A549 (cell line): Measurements from ENCODE around the gene ANKRD6. TPM values are rescaled to one million over a fixed set of nuclear protein-coding genes. Genes with fewer than 3 reads are reported as not detected.

Experiments
- ATAC-seq, 2 experiments: fragments of 200-7000 bp in 1 of 2; fragments of >200 bp in 1 of 2; cut with Nextera tagmentation in 1 of 2; cut with Tn5 transposase in 1 of 2; 3 replicates each; pipeline versions ENCODE4 v1.8.0 to v1.9.1; 2018 to 2020; ENCODE audit warnings: mild to moderate bottlenecking in 1 of 2, moderate library complexity in 1 of 2
- CTCF ChIA-PET: fragments of 300-600 bp; sonication (Branson Sonifier 250); formaldehyde crosslinking; extraction: SDS; loops from one replicate; lab custom pipeline; 2021; ENCODE audit warnings: antibody characterized with exemption, inconsistent platforms; lab: Yijun Ruan, JAX
- POLR2A ChIA-PET: fragments of 350-600 bp; formaldehyde crosslinking; extraction: SDS; loops from one replicate; lab custom pipeline; 2021; ENCODE audit warnings: antibody characterized with exemption, inconsistent platforms; lab: Yijun Ruan, JAX
- DNase-seq, 2 experiments: peaks; one replicate each; pipeline versions ENCODE4 v3.0.0 to v3.0.0-alpha.2; 2011 to 2016; ENCODE audit warnings: low read depth in 1 of 2, low spot score in 1 of 2
- FAIRE-seq: peaks from 2 replicates; lab custom pipeline; 2011; peaks lifted over from hg19 to GRCh38; lab: Jason Lieb, UNC
- H3K27ac ChIP-seq, 2 experiments: fragments of >200 bp; sonication (Bioruptor Twin); formaldehyde crosslinking; 3 replicates each; pipeline ENCODE4 v1.5.1; 2016 to 2017
- H3K4me1 ChIP-seq: fragments of >200 bp; sonication (Bioruptor Twin); formaldehyde crosslinking; 3 replicates; pipeline ENCODE4 v1.6.1; 2016
- H3K4me2 ChIP-seq: fragments of >200 bp; sonication (Bioruptor Twin); formaldehyde crosslinking; 3 replicates; pipeline ENCODE4 v1.6.1; 2016
- H3K4me3 ChIP-seq: fragments of >200 bp; sonication (Bioruptor Twin); formaldehyde crosslinking; 3 replicates; pipeline ENCODE4 v1.5.1; 2016
- H3K9me3 ChIP-seq: fragments of >200 bp; sonication (Bioruptor Twin); formaldehyde crosslinking; 3 replicates; pipeline ENCODE4 v1.6.1; 2016
- BCL3 ChIP-seq: fragments of >200 bp; sonication (Bioruptor Twin); formaldehyde crosslinking; IDR thresholded peaks from 3 replicates; pipeline ENCODE4 v1.6.1; 2016
- BHLHE40 ChIP-seq: IDR thresholded peaks from 2 replicates; pipeline ENCODE4 v1.6.1; 2012; ENCODE audit warnings: low read depth, low read length, inconsistent platforms
- CEBPB ChIP-seq, 2 experiments: fragments of >200 bp in 1 of 2; sonication (Bioruptor Twin) in 1 of 2; formaldehyde crosslinking in 1 of 2; IDR thresholded peaks; 2 replicates each; pipeline ENCODE4 v1.6.1; 2012 to 2016
- EHF ChIP-seq: fragments of 250-450 bp; sonication (Bioruptor Pico); IDR thresholded peaks from 2 replicates; pipeline ENCODE4 v1.5.0; 2020; ENCODE audit warnings: mild to moderate bottlenecking
- EHMT2 ChIP-seq: fragments of 200-600 bp; sonication (generic); IDR thresholded peaks from 2 replicates; pipeline ENCODE4 v1.6.1; 2016; ENCODE audit warnings: antibody characterized with exemption, low read depth, mild to moderate bottlenecking, moderate library complexity
- ESRRA ChIP-seq: fragments of 150-350 bp; IDR thresholded peaks from 2 replicates; pipeline ENCODE4 v1.6.1; 2014; ENCODE audit warnings: mild to moderate bottlenecking, low read length, borderline replicate concordance
- HOXA7 ChIP-seq: fragments of 250-450 bp; sonication (Bioruptor Pico); IDR thresholded peaks from 2 replicates; pipeline ENCODE4 v1.5.0; 2020; ENCODE audit warnings: mild to moderate bottlenecking, moderate library complexity
- HOXB13 ChIP-seq: fragments of 250-450 bp; sonication (Bioruptor Pico); IDR thresholded peaks from 2 replicates; pipeline ENCODE4 v1.5.0; 2020; ENCODE audit warnings: low read depth, mild to moderate bottlenecking, moderate library complexity
- JUN ChIP-seq, 2 experiments: fragments of >200 bp; sonication (Bioruptor Twin); formaldehyde crosslinking; IDR thresholded peaks; 2 replicates in 1 of 2; 3 replicates in 1 of 2; pipeline ENCODE4 v1.6.1; 2016 to 2017
- JUNB ChIP-seq: fragments of >200 bp; sonication (Bioruptor Twin); formaldehyde crosslinking; IDR thresholded peaks from 2 replicates; pipeline ENCODE4 v1.6.1; 2016
- MAX ChIP-seq: IDR thresholded peaks from 2 replicates; pipeline ENCODE4 v1.6.1; 2012
- MAZ ChIP-seq: fragments of 150-350 bp; IDR thresholded peaks from 2 replicates; pipeline ENCODE4 v1.6.1; 2014; ENCODE audit warnings: antibody characterized with exemption, low read depth, low read length, borderline replicate concordance
- MYC ChIP-seq: IDR thresholded peaks from 2 replicates; pipeline ENCODE4 v1.6.1; 2012; ENCODE audit warnings: mild to moderate bottlenecking, inconsistent platforms, low read length, improper control_type of control experiment, borderline replicate concordance
- NR3C1 ChIP-seq: fragments of >200 bp; sonication (Bioruptor Twin); formaldehyde crosslinking; IDR thresholded peaks from 3 replicates; pipeline ENCODE4 v1.6.1; 2017
- PBX3 ChIP-seq: IDR thresholded peaks from 2 replicates; pipeline ENCODE4 v1.6.1; 2012
- PHF8 ChIP-seq: fragments of 200-600 bp; sonication (generic); IDR thresholded peaks from 2 replicates; pipeline ENCODE4 v1.6.1; 2016; ENCODE audit warnings: low read depth, mild to moderate bottlenecking, antibody characterized with exemption, moderate library complexity, borderline replicate concordance
- POLR2A ChIP-seq: IDR thresholded peaks from 2 replicates; pipeline ENCODE4 v1.6.1; 2012; ENCODE audit warnings: mild to moderate bottlenecking, low read length
- POLR2AphosphoS2 ChIP-seq: conservative IDR thresholded peaks from 2 replicates; pipeline ENCODE4 v1.6.1; 2012; ENCODE audit warnings: low read length, improper control_type of control experiment, inconsistent platforms
- RAD21 ChIP-seq, 2 experiments: fragments of >200 bp in 1 of 2; sonication (Bioruptor Twin) in 1 of 2; formaldehyde crosslinking in 1 of 2; IDR thresholded peaks in 1 of 2; conservative IDR thresholded peaks in 1 of 2; 2 replicates in 1 of 2; 3 replicates in 1 of 2; pipeline ENCODE4 v1.6.1; 2012 to 2018; ENCODE audit warnings: inconsistent platforms in 1 of 2
- REST ChIP-seq: fragments of 200-600 bp; sonication (generic); IDR thresholded peaks from 2 replicates; pipeline ENCODE4 v1.6.1; 2016; ENCODE audit warnings: antibody characterized with exemption, mild to moderate bottlenecking, moderate library complexity
- RNF2 ChIP-seq: fragments of 200-600 bp; sonication (generic); IDR thresholded peaks from 2 replicates; pipeline ENCODE4 v1.6.1; 2016; ENCODE audit warnings: low read depth, mild to moderate bottlenecking, antibody characterized with exemption, moderate library complexity, borderline replicate concordance
- SMC3 ChIP-seq: fragments of >200 bp; sonication (Bioruptor Twin); formaldehyde crosslinking; IDR thresholded peaks from 3 replicates; pipeline ENCODE4 v1.6.1; 2018; ENCODE audit warnings: inconsistent platforms
- SREBF2 ChIP-seq: fragments of 450-650 bp; IDR thresholded peaks from 2 replicates; pipeline ENCODE4 v1.6.1; 2014; ENCODE audit warnings: mild to moderate bottlenecking, moderate library complexity
- USF2 ChIP-seq: fragments of 450-650 bp; IDR thresholded peaks from 2 replicates; pipeline ENCODE4 v1.6.1; 2014; ENCODE audit warnings: antibody characterized with exemption
- ZC3H11A ChIP-seq: fragments of 450-650 bp; IDR thresholded peaks from 2 replicates; pipeline ENCODE4 v1.6.1; 2014; ENCODE audit warnings: antibody characterized with exemption, mild to moderate bottlenecking
- ZFP36 ChIP-seq: fragments of 450-650 bp; IDR thresholded peaks from 2 replicates; pipeline ENCODE4 v1.6.1; 2014; ENCODE audit warnings: borderline replicate concordance; ENCODE audit not compliant: partially characterized antibody
- WGBS: methylation state at CpG from one replicate; pipeline ENCODE4 v1.1.6; 2017; ENCODE audit errors: missing lambda C conversion rate; 5-methylcytosine and 5-hydroxymethylcytosine counted together
- polyA plus RNA-seq, 4 experiments: library from polyadenylated mRNA; depleted of rRNA in 3 of 4; stranded (reverse); fragments of >200 nt; fragmentation: RNase III in 1 of 4; extraction: RNeasy Plus Mini Kit Qiagen cat#74134 plus additional on column Dnase treatment in 1 of 4; gene quantifications; 2 replicates in 3 of 4; 3 replicates in 1 of 4; pipeline ENCODE4 v1.2.3, GENCODE V29; 2011 to 2017

The ANKRD6 gene
- polyA plus RNA-seq, 2 of the 4 experiments (the other 2 are of a cell fraction), result 2.2 to 3.6 TPM

- TF ChIP-seq REST, result no peak
Measured at GRCh38 chr6:89667872-89668556, 235.1 kb downstream of the ANKRD6 start (continued).

GRCh38 chr6:89669002-89669401 lies 236.1 kb downstream of the ANKRD6 start:
- Histone ChIP-seq H3K4me1 (no peaks in the 10 kb centered on the region), H3K4me3 (no peak overlapping the region), H3K9me3 (no peaks in the 10 kb centered on the region), H3K27ac (no peak overlapping the region), H3K4me2 (no peak overlapping the region)
- WGBS, result 83% methylated on average over 6 of the region's 6 CpGs
- ATAC-seq (no peak), FAIRE-seq (no peak), DNase-seq (no peak)
- ChIA-PET CTCF (no interaction called here), POLR2A (no interaction called here)
- no peak for TF ChIP-seq JUN (IDR thresholded peaks at IDR 0.05)
- no peak for TF ChIP-seq ZFP36
- no peak for TF ChIP-seq SREBF2
- TF ChIP-seq NR3C1, result no peak
- no peak for TF ChIP-seq MYC
- no peak for TF ChIP-seq EHMT2
- no peak for TF ChIP-seq BCL3
- no peak for TF ChIP-seq PBX3
- no peak for TF ChIP-seq PHF8
- no peak for TF ChIP-seq POLR2A
- no peak for TF ChIP-seq RNF2
- TF ChIP-seq POLR2AphosphoS2, result no peak

- no peak overlapping the region for H3K27ac ChIP-seq
- ATAC-seq, result no peak
- H3K4me1 ChIP-seq, result no peaks in the 10 kb centered on the region
- H3K4me2 ChIP-seq, result no peak overlapping the region
- FAIRE-seq, result no peak
- H3K9me3 ChIP-seq, result no peaks in the 10 kb centered on the region
- no peak overlapping the region for H3K4me3 ChIP-seq
- CTCF ChIA-PET, result no interaction called here
- POLR2A ChIA-PET, result no interaction called here
- WGBS, result 92% methylated on average over 7 of the region's 7 CpGs
- no peak for DNase-seq
- TF ChIP-seq ESRRA, result no peak
- TF ChIP-seq POLR2AphosphoS2, result no peak
- no peak for TF ChIP-seq CEBPB (IDR thresholded peaks at IDR 0.05)
- no peak for TF ChIP-seq MAZ
- TF ChIP-seq USF2, result no peak
- no peak for TF ChIP-seq RAD21 (conservative IDR thresholded peaks at IDR 0.05 in 1 of 2, IDR thresholded peaks at IDR 0.05 in 1 of 2)
- TF ChIP-seq HOXB13, result no peak
- TF ChIP-seq MAX, result no peak
- no peak for TF ChIP-seq ZC3H11A
- no peak for TF ChIP-seq HOXA7 (CRISPR knock-in tag)
- no peak for TF ChIP-seq PBX3
- no peak for TF ChIP-seq JUNB
- no peak for TF ChIP-seq SMC3
- TF ChIP-seq EHF (CRISPR knock-in tag), result no peak
- TF ChIP-seq BHLHE40, result no peak
- no peak for TF ChIP-seq EHMT2
- no peak for TF ChIP-seq JUN (IDR thresholded peaks at IDR 0.05)
Measured at GRCh38 chr6:89670935-89671565, 238.1 kb downstream of the ANKRD6 start.
